Measurements from ENCODE around the gene ZNF394.

GRCh38 chr7:99476107-99476506 is 24.0 kb downstream of the ZNF394 start:
- TF ChIP-seq CTCF (IDR thresholded peaks at IDR 0.05 in 2 of 3, conservative IDR thresholded peaks at IDR 0.05 in 1 of 3; ENCODE audit: insufficient read depth in 2 of 3, low read depth in 1 of 3, low read length in 3 of 3) (no peak), ZNF76 (CRISPR knock-in tag; IDR thresholded peaks at IDR 0.05; ENCODE audit: borderline replicate concordance) (no peak), E4F1 (CRISPR knock-in tag; IDR thresholded peaks at IDR 0.05; ENCODE audit: borderline replicate concordance) (no peak), POLR2A (conservative IDR thresholded peaks at IDR 0.05) (no peak), HMG20A (CRISPR knock-in tag; conservative IDR thresholded peaks at IDR 0.05) (no peak), BACH1 (tag; IDR thresholded peaks at IDR 0.05) (no peak), EGR1 (conservative IDR thresholded peaks at IDR 0.05) (no peak), BHLHE40 (IDR thresholded peaks at IDR 0.05; ENCODE audit: low read length) (no peak), DPF2 (IDR thresholded peaks at IDR 0.05) (no peak), MAFF (IDR thresholded peaks at IDR 0.05; ENCODE audit: low read length) (no peak)

All from K562 (cell line).